Measurements from ENCODE around the gene BPNT1.
"Not testable (repeated sequence)": the region's sequence is repeated elsewhere in the genome, so short reads cannot be mapped to it uniquely, and the experiment has no call there.

Gene BPNT1

DNA sequence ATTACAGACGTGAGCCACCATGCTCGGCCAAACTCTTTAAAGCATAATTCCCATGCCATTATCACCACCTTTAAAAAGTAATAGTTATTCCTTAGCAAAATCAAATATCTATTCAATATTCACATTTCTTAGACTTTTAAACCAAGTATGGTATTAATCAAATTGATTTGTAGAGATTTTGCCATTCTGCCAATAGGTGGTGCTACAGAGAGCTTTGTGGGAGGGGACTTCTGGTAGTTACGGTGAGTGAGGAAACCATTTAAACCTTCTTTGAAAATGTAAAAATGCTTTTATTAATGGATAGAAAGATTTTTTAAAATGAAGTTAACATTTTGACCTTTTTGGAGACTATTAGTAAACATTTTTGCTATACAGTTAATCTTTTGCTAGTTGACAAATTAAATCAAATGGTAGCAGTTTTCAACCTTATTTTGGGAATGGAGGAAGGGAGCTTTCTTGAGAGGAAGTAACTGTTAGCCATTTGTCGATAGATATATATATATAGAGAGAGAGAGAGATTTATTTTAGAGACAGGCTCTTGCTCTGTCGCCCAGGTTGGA, 23.6 kb upstream of the BPNT1 start:
- peak; percentile 62 for DNase-seq (ENCODE audit: low read depth)

DNA sequence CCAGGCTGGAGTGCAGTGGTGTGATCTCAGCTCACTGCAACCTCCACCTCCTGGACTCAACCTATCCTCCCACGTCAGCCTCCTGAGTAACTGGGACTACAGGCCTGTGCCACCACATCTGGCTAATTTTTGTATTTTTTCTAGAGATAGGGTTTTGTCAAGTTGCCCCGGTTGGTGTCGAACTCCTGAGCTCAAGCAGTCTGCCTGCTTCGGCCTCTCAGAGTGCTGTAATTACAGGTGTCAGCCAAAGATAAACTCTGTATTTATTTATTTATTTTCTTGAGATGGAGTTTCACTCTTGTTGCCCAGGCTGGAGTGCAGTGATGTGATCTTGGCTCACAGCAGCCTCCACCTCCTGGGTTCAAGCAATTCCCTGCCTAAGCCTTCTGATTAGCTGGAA, 23.0 kb upstream of the BPNT1 start:
- H3K4me3 ChIP-seq (ENCODE audit: low read depth, low read length); DNase-seq (ENCODE audit: low read depth): not testable (repeated sequence)

More for the DNA sequence above, 23.6 kb upstream of the BPNT1 start:
- H3K4me3 ChIP-seq (ENCODE audit: low read depth, low read length) = no peak overlapping the region
- TF ChIP-seq POLR2A (IDR thresholded peaks at IDR 0.05; ENCODE audit: extremely low read depth, insufficient read length) = no peak
- TF ChIP-seq, protein P1, sequence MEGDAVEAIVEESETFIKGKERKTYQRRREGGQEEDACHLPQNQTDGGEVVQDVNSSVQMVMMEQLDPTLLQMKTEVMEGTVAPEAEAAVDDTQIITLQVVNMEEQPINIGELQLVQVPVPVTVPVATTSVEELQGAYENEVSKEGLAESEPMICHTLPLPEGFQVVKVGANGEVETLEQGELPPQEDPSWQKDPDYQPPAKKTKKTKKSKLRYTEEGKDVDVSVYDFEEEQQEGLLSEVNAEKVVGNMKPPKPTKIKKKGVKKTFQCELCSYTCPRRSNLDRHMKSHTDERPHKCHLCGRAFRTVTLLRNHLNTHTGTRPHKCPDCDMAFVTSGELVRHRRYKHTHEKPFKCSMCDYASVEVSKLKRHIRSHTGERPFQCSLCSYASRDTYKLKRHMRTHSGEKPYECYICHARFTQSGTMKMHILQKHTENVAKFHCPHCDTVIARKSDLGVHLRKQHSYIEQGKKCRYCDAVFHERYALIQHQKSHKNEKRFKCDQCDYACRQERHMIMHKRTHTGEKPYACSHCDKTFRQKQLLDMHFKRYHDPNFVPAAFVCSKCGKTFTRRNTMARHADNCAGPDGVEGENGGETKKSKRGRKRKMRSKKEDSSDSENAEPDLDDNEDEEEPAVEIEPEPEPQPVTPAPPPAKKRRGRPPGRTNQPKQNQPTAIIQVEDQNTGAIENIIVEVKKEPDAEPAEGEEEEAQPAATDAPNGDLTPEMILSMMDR (IDR thresholded peaks at IDR 0.05; ENCODE audit: low read depth, low read length) = peak; percentile 51
- TF ChIP-seq, protein P2, sequence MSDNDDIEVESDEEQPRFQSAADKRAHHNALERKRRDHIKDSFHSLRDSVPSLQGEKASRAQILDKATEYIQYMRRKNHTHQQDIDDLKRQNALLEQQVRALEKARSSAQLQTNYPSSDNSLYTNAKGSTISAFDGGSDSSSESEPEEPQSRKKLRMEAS (IDR thresholded peaks at IDR 0.05; ENCODE audit: low read depth, low read length) = no peak
- TF ChIP-seq MYC (IDR thresholded peaks at IDR 0.05; ENCODE audit: low read depth, low read length) = no peak

DNA sequence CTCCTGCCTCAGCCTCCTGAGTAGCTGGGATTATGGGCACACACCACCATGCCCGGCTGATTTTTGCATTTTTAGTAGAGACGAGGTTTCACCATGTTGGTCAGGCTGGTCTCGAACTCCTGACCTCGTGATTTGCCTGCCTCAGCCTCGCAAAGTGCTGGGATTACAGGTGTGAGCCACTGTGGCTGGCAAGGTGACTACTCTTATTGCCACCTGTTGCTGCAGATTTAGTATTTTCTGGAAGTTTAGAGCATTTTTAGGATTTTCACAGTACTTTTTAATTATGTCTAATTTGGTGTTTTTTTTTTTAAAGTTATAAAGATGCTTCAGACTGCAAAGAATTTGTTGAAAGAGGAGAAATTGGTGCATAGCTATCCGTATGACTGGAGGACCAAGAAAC, 20.9 kb upstream of the BPNT1 start:
- not testable (repeated sequence) for DNase-seq (ENCODE audit: low read depth); H3K4me3 ChIP-seq (ENCODE audit: low read depth, low read length)

DNA sequence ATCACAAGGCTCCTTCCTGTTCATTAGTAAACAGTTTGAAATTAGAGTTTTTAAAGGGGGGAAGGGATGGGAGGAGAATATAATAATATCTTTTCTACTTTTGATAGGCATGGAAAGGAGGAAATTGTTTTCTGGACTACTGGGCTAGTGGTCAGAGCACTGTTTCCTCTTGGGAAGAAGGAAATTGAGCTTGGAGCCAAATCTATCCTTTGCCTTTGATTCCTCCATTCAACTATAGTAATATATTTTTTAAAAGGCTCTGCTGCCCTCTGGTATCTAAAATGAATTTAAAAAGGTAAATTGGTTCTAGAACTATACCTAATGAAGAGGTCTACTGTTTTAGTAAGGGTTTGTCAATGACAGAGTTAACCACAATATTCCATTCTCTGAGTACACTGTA, 10.2 kb upstream of the BPNT1 start:
- H3K4me3 ChIP-seq (ENCODE audit: low read depth, low read length) = no peak overlapping the region
- TF ChIP-seq MYC (IDR thresholded peaks at IDR 0.05; ENCODE audit: low read depth, low read length) (no peak), POLR2A (IDR thresholded peaks at IDR 0.05; ENCODE audit: extremely low read depth, insufficient read length) (no peak)
- TF ChIP-seq, protein P1 (IDR thresholded peaks at IDR 0.05; ENCODE audit: low read depth, low read length) = no peak
- TF ChIP-seq, protein P2 (IDR thresholded peaks at IDR 0.05; ENCODE audit: low read depth, low read length) = no peak
- DNase-seq (ENCODE audit: low read depth) = no peak

DNA sequence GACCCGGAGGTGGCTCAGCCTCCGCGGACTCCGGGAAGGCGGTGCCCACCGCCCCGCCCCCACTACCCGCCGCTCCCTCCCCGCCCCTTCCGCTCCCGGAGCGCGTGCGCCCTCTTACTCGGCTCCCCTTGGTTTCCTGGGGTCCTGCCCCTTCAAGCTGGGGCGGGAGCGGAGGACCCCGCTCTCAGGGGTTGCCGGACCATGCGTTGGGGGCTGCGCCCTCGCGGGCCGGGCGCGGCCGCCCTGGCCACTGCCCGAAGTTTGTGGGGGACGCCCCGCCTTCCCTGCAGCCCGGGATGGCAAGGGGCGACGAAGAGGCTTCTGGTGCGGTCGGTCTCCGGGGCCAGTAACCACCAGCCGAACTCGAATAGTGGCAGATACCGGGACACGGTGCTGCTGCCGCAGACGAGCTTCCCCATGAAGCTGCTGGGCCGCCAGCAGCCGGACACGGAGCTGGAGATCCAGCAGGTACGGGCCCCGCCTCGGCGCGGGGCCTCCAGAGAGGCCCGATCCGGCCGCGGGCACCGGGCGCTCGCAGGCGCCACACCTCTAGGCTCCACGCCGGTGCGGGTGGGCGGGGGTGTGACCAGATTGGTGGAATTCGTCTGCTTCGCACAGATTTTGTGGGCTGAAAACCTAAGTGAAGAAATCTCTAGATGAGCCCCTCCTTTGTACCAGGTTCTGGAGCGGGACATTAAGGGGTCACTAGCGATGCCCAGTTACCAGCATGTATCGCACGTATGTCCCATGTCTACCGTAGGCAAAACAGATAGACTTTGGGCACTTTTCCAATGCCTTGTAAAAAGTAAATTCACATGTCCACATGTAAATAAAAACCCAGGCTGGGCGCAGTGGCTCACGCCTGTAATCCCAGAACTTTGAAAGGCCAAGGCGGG, 4.7 kb upstream of the BPNT1 start, which contains the start of gene IARS2:
Gene IARS2 (plus strand): TSS at position 117 of the 896 bp plus-strand sequence. CDS start 85 bp downstream, at position 202.
- DNase-seq (ENCODE audit: low read depth) = peak; percentile 89
- H3K4me3 ChIP-seq (ENCODE audit: low read depth, low read length) = peak within 1 kb of the TSS; percentile 90
- TF ChIP-seq, protein P2 (IDR thresholded peaks at IDR 0.05; ENCODE audit: low read depth, low read length) = peak; percentile 26; the same call in 1 of the 2 replicates
- TF ChIP-seq, protein P1 (IDR thresholded peaks at IDR 0.05; ENCODE audit: low read depth, low read length) = no peak
- TF ChIP-seq POLR2A (IDR thresholded peaks at IDR 0.05; ENCODE audit: extremely low read depth, insufficient read length) = peak; percentile 67
- no peak; the same call in none of the 2 replicates for TF ChIP-seq MYC (IDR thresholded peaks at IDR 0.05; ENCODE audit: low read depth, low read length)

DNA sequence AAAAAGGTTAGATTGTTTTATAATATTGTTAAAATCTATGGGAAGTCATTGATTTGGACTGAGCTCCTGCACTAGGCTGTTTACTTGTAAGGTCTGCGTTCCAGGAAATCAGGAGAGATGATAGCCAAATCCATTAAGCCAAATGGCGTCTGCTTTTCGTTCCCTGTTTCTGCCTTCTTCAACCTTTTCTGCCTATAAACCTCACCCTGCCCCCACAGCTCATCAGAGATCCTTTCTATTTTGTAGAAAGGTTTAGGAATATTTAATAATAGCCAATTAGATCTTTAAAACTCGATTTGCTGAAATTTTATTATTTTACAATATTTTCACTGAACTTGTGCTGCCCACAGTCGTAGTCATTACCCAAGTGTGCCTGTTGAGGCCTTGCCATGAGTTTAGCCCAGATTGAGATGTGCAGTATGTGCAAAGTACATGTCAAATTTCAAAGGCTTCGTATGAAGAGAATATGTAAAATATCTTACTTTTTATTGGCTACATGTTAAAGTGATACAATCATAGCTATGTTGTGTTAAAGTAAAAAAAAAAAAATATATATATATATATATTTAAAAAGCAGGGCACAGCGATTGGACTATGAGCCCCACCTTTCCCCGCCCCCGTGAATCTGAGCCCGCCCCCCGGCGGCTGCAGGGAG, 3.9 kb upstream of the BPNT1 start:
- peak overlapping the region; percentile 21 for H3K4me3 ChIP-seq (ENCODE audit: low read depth, low read length)
- TF ChIP-seq MYC (IDR thresholded peaks at IDR 0.05; ENCODE audit: low read depth, low read length) (no peak), POLR2A (IDR thresholded peaks at IDR 0.05; ENCODE audit: extremely low read depth, insufficient read length) (no peak)
- TF ChIP-seq, protein P2 (IDR thresholded peaks at IDR 0.05; ENCODE audit: low read depth, low read length) = no peak
- TF ChIP-seq, protein P1 (IDR thresholded peaks at IDR 0.05; ENCODE audit: low read depth, low read length) = no peak
- no peak for DNase-seq (ENCODE audit: low read depth)

All from NB4 (cell line).